LNCaP clone FGC (cell line): Measurements from ENCODE around the gene SRPRB.

ENCODE experiments used
- DNase-seq: peaks from one replicate; pipeline ENCODE4 v3.0.0-alpha.2; 2011; ENCODE audit warnings: low read depth
- H3K4me3 ChIP-seq: 2 replicates; pipeline ENCODE4 v1.5.1; 2011; ENCODE audit warnings: mild to moderate bottlenecking, low read depth, low read length, control low read depth
- CTCF ChIP-seq: IDR thresholded peaks from 2 replicates; pipeline ENCODE4 v1.5.1; 2012; ENCODE audit warnings: mild to moderate bottlenecking; ENCODE audit not compliant: control insufficient read depth, insufficient read depth; ENCODE audit errors: extremely low read depth

SRPRB gene

GRCh38 chr3:133805702-133806475, at the start of gene SRPRB:
SRPRB (plus strand) TSS chr3:133805815; CDS start chr3:133805849, 34 bp downstream.
- peak; percentile 83 for DNase-seq
- peak within 1 kb of the TSS; percentile 74 for H3K4me3 ChIP-seq
- no peak for TF ChIP-seq CTCF

- no peak for TF ChIP-seq CTCF
- DNase-seq = no peak
- H3K4me3 ChIP-seq = no peak overlapping the region
Observed at GRCh38 chr3:133756716-133757694, 48.6 kb upstream of the SRPRB start.

- DNase-seq = no peak
- H3K4me3 ChIP-seq = no peak overlapping the region
- no peak for TF ChIP-seq CTCF
Observed at GRCh38 chr3:133757701-133758567, 47.7 kb upstream of the SRPRB start.

- no peak for TF ChIP-seq CTCF
- no peak overlapping the region for H3K4me3 ChIP-seq
- DNase-seq = no peak
Observed at GRCh38 chr3:133758568-133758928, 47.1 kb upstream of the SRPRB start.

GRCh38 chr3:133758964-133759739, 46.5 kb upstream of the SRPRB start:
- no peak for DNase-seq
- H3K4me3 ChIP-seq = no peak overlapping the region
- TF ChIP-seq CTCF = no peak
